Neutrophil (primary cell): ENCODE measurements around the gene AEBP2.

Experiments used
- H3K27ac ChIP-seq: fragments of 200-600 bp; sonication (generic); 2 replicates; pipeline ENCODE4 v1.5.1; 2016; ENCODE audit warnings: mild to moderate bottlenecking, moderate library complexity
- H3K27me3 ChIP-seq: fragments of 200-600 bp; sonication (generic); 2 replicates; pipeline ENCODE4 v1.6.0; 2016; ENCODE audit warnings: mild to moderate bottlenecking
- H3K36me3 ChIP-seq: fragments of 200-600 bp; sonication (generic); 2 replicates; pipeline ENCODE4 v1.5.1; 2017
- H3K4me1 ChIP-seq, 2 experiments: fragments of 200-600 bp in 1 of 2; sonication (generic) in 1 of 2; 1 replicate in 1 of 2; 2 replicates in 1 of 2; pipeline versions ENCODE4 v1.5.1 to v1.6.1; 2013 to 2016; ENCODE audit warnings: low read depth in 1 of 2, low read length in 1 of 2, mild to moderate bottlenecking in 1 of 2, moderate library complexity in 1 of 2; ENCODE audit not compliant: control insufficient read depth in 1 of 2, insufficient read depth in 1 of 2
- H3K4me3 ChIP-seq, 2 experiments: fragments of 200-600 bp in 1 of 2; sonication (generic) in 1 of 2; 1 replicate in 1 of 2; 2 replicates in 1 of 2; pipeline ENCODE4 v1.5.1; 2013 to 2016; ENCODE audit warnings: low read depth in 1 of 2, low read length in 1 of 2, mild to moderate bottlenecking in 1 of 2, moderate library complexity in 1 of 2
- H3K9me3 ChIP-seq: fragments of 200-600 bp; sonication (generic); 2 replicates; pipeline ENCODE4 v1.5.1; 2016
- CTCF ChIP-seq: fragments of 200-600 bp; sonication (generic); IDR thresholded peaks from 2 replicates; pipeline ENCODE4 v1.5.1; 2016; ENCODE audit warnings: antibody characterized with exemption

AEBP2 gene

GRCh38 chr12:19520646-19521415 lies 81.5 kb downstream of the AEBP2 start:
- Histone ChIP-seq H3K36me3 (peaks cover 16% of the 10 kb centered on the region), H3K4me3 (no peak overlapping the region), H3K4me1 (no peaks in the 10 kb centered on the region), H3K27ac (no peak overlapping the region), H3K9me3 (no peaks in the 10 kb centered on the region), H3K27me3 (no peaks in the 10 kb centered on the region)
- no peak for TF ChIP-seq CTCF

- H3K9me3 ChIP-seq, result no peaks in the 10 kb centered on the region
- no peak overlapping the region for H3K27ac ChIP-seq
Measured at GRCh38 chr12:19525274-19525673, 86.0 kb downstream of the AEBP2 start.

DNA sequence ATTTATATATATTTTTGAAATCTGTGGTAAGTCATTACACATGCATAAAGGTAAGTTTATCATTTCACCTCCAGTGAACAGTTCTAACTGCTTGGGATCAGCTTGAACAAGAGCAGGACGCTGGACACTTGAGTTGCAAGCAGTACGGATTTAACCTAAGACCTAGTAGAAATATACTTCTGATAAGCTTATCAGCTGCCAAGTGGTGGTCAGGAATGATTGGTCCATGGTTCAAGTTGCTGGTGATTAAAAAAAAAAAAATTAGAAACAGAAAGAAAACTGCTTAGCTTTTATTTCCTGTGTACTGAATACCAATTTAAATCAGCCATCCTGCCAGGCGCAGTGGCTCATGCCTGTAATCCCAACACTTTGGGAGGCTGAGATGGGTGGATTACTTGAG lies 88.6 kb downstream of the AEBP2 start:
- no peaks in the 10 kb centered on the region for H3K36me3 ChIP-seq
- TF ChIP-seq CTCF, result no peak

More at GRCh38 chr12:19525274-19525673, 86.0 kb downstream of the AEBP2 start:
- no peaks in the 10 kb centered on the region for H3K27me3 ChIP-seq
- no peak for TF ChIP-seq CTCF
- H3K4me1 ChIP-seq, result no peaks in the 10 kb centered on the region
- peaks cover 6% of the 10 kb centered on the region for H3K36me3 ChIP-seq
- no peak overlapping the region for H3K4me3 ChIP-seq

GRCh38 chr12:19528750-19529149 lies 89.5 kb downstream of the AEBP2 start:
- Histone ChIP-seq H3K27me3 (no peaks in the 10 kb centered on the region), H3K9me3 (no peaks in the 10 kb centered on the region)
- TF ChIP-seq CTCF, result no peak

More for the DNA sequence above, 88.6 kb downstream of the AEBP2 start:
- Histone ChIP-seq H3K4me3 (no peak overlapping the region), H3K27ac (no peak overlapping the region), H3K4me1 (no peaks in the 10 kb centered on the region), H3K27me3 (no peaks in the 10 kb centered on the region), H3K9me3 (no peaks in the 10 kb centered on the region)

DNA sequence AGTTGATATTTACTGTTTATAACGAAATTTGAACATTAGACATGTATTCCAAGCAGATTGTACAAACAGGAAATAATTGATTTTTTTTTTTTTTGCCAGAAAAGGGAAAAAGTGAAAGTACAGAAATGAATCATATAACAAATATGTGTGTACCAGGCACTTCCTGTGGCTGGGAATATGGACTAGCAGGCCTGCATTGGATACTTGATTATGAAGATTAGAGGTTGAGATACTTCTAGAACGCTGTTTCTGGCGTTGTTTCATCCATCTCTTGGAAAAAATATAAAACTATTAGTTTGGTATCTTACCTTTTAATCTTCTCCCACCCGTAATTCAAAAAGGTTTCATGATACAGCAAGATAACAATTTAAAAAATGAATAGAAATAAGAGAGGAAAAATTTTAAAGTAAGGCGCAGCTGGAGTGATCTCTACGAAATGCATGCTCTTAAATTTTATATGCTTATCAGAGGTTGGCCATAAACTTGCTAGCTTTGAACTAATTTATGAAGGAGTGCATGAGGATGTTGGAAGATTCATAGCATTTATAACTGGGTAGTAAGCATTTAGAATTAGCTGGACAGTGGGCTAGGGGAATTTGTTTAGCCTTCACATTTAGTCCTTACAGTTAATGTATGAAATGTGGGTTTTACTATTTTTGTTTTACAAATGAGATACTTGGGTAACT lies 90.8 kb downstream of the AEBP2 start:
- no peaks in the 10 kb centered on the region for H3K36me3 ChIP-seq
- H3K4me1 ChIP-seq, result no peaks in the 10 kb centered on the region
- TF ChIP-seq CTCF, result no peak
- H3K9me3 ChIP-seq, result no peaks in the 10 kb centered on the region
- H3K27ac ChIP-seq, result no peak overlapping the region
- no peak overlapping the region for H3K4me3 ChIP-seq
- H3K27me3 ChIP-seq, result no peaks in the 10 kb centered on the region

More at GRCh38 chr12:19528750-19529149, 89.5 kb downstream of the AEBP2 start:
- Histone ChIP-seq H3K4me1 (no peaks in the 10 kb centered on the region), H3K27ac (no peak overlapping the region), H3K36me3 (no peaks in the 10 kb centered on the region), H3K4me3 (no peak overlapping the region)
